Stimulated activated CD4-positive, alpha-beta T cell treated with anti-CD3 and anti-CD28 coated beads, Interleukin-4, amount 100 ng/mL, for 48 hours (primary cell): Measurements from ENCODE around the gene SIAH1.
"Not testable (repeated sequence)": the region's sequence is repeated elsewhere in the genome, so short reads cannot be mapped to it uniquely, and the experiment has no call there.

ENCODE experiments used
- DNase-seq, 2 donors: peaks; one replicate each; pipeline ENCODE4 v3.0.0-alpha.2; 2020; ENCODE audit warnings: low read depth in 2 of 2

The SIAH1 gene, protein sequence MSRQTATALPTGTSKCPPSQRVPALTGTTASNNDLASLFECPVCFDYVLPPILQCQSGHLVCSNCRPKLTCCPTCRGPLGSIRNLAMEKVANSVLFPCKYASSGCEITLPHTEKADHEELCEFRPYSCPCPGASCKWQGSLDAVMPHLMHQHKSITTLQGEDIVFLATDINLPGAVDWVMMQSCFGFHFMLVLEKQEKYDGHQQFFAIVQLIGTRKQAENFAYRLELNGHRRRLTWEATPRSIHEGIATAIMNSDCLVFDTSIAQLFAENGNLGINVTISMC

DNA sequence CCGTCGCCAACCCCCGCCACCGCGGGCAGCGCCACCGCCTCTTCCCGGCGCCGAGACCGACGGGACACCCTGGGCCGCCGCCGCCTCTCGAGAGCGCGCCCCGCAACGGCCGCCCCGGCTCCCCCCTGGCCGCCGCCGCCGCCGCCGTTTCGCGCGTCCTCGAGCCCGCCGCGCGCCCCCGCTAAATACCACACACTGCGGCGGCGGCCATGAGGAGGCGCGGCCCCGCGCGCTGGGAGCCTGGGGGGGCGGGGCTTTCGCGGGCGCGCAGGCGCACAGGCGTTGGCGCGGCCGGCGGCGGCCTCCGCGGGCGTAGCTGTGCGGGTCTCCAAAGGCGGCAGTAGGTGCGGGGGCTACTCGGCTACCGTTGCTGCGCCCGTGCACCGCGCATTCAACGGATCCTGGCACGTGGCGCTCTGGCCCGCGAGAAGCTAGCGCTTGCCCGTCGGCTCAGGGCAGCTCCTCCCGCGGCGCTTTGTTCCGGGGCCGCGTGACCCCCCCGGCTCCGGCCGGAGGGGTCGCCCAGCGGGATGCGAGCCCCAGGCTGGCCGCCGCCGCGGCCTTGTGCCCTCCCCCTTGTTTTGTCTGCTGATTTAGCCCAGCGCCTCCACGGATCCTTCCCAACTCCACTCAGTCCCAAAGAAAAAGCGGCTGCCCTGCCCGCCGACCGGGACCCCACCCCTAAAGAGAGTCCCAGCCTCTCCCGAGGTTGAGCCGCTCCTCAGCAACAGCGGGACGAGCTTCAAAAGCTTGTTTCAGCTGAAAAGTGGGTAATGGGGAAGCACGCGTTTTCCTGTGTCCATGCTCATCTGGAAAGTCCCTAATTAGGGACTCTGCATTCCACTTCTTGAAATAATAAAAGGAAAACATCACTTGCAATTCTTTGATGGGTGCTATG lies at the start of gene SIAH1:
Gene SIAH1, minus strand, starts transcription at position 161 of the 898 bp plus-strand sequence. CDS start 22,985 bp downstream, outside the sequence.
- peak; percentile 79 to 82 for DNase-seq

DNA sequence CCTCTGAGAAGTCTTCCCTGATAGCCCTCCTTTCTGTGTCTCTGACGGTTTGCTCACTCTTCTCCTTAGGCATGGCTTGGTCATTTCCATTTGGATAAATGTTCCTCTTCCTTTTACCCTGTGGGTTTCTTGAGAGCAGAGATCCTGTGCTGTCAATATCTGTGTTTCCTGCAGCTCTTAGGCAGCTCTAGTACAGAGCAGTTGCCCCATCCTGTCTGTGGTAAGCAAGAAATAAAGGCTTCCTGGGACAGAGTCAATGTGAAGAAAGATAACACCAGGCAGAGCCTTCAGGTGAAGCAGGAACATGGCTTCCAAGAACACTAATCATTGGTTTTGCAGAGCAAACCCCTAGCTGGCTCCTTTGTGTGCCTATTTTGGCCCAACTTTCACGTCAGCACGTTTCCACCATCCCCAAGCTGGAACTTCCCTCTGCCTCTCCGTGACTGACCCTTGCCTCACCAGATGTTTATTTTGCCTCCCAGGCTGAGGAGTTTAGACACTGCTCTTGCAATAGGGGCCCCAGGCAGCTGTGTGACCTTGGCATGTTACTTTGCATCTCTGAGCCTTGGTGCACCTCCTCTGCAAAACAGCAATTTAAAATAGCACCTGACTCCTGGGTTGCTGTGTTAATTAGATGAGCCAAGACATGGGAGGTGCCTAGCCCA lies 49.6 kb upstream of the SIAH1 start:
- no peak for DNase-seq

DNA sequence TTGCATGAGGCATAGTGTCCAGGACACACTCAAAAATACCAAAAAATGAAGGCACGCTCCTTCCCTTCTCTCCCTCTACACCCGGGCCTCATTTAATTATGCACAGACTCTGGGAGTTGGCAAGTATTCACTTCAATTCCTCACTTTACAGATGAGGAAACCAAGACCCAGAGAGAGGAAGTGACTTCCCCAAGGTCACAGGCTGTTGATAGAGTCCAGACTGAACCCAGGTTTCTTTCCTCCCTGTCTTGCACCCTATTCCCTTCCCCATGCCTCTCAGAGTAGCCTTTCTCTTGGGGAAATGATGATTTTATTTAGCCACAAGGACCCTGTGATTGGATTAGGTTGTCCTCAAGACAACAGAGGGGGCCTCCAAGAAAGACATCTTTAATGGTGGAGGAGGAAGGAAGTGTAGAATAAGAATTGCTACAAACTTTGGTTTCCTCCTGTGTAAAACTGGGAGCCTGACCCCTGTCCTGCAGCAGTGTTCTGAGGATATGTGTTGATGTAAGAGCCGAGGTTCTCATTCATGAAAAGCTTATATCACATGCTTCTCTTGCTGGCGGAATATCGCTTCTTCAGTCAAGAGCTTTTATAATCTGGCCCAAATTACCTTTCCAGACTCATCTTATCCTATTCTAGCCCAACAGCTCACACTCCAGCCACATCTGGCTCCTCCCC lies 48.8 kb upstream of the SIAH1 start:
- no peak for DNase-seq

DNA sequence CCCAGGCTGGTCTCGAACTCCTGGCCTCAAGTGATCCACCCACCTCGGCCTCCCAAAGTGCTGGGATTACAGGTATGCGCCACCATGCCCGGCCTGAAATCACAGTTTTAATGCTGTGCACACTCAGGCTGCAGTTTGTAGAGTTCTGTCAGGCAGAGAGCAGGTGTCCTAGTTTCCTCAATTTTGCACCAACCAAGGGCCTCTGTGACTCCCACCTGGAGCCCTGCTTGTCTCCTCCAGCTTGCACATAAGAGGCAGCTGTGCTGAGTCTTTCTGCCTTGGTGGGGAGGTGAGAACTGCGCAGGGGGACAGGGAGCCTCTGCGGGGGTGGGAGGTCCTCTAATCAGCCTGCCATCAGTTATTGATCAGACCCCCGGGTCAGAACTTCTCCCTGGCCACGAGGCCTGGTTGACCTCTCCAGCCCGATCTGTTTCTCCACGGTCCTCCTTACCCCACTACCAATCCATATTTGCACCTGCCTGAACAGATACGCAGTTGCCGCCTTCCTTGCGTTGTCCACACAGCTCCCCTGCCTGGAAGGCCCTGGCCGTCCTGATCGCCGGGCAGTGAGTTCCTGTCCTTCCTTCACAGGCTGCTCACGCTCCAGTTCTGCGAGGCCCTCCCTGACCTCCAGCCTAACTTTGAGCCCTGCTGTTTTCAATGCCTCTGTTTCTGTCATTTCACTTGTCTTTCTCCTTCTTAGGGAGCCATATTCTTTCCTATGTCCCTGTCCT lies 48.1 kb upstream of the SIAH1 start:
- no peak for DNase-seq

DNA sequence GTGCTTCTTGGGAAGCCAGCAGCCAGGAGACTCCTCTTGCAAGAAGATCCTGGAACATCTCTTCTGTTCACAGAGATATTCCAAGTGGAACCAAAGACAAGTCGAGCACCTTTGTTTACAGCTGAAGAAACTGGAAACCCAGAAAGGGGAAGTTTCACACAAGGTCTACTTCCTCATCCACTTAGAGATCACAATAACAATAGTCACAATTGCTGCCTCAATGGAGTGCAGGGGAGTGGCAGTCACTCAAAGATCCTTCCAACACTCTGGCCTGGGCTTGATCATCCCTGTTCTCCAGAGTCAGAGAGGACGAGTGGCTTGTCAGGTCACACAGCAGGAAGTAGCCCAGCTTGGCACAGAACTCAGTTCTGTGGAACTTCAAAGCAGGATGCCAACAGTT lies 46.9 kb upstream of the SIAH1 start:
- DNase-seq = no peak

DNA sequence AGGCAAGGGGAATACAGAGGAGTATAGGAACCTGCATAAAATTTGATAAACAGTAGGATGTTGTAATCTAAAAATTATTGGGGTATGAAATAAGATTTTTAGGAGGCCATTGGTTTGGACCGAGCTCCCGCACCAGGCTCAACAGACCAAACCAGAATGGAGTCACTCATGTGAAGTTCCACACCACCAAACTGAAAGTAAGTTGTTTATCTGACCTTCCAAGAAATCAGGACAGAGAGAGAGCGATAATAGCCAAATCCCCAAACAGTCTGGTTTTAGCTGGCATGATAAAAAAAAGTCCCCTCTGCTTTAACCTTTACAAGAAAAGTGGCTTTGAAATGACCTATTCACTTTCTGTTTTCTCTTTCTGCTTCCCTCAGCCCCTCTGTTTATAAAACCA lies 45.7 kb upstream of the SIAH1 start:
- DNase-seq = no peak

DNA sequence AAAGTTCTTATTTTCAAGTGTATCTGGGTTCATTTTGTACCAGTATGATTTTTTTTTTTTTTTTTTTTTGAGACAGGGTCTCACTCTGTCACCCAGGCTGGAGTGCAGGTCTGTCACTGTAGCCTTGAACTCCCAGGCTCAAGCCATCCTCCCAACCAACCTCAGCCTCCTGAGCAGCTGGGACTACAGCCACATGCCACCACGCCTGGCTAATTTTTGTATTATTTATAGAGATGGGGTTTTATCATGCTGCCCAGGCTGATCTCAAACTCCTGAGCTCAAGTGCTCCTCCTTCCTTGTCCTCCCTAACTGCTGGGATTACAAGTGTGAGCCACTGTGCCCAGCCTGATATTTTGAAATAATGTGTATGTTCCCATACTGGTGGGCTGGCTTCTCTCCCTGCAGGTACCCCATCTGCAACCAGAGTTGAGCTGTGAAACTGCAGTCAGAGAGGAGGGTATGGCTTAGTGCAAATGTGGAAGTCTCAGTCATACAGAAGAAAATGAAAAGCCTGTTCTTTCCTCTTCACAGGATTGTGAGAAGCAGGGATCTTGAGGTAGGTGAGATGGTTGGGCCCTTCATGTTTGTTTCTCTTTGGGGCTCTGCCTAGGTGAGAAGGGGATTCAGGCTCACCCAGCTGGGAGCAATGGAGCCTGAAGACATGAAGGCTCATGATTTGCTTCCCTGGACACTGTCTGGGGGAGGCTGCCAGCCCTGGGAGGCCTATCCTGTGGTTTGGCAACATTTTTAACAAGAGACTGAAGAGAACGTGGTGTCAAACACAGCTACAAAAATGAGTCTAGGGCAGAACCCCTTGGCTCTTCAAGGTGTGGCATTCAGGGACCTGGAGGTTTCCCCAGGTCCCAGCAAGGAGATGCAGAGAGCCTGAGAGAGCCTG lies 41.3 kb upstream of the SIAH1 start:
- DNase-seq = no peak

DNA sequence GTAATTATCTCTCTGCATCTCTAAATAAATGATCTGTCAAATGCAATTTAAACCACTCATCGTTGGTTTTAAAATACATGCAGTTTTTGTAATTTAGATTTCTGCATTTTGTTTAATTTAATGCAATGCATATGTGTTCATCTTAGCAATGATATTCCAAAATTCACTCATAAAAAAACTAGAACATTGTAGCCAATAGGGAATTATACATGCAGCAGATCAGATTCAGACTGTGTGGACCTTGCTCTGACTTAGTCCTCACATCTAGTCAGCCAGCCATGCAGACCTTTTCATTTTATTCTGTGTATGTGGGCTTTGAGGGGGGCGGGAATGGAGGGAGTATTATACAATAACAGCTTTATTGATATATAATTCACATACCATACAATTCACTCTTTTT lies 37.3 kb upstream of the SIAH1 start:
- DNase-seq = no peak

DNA sequence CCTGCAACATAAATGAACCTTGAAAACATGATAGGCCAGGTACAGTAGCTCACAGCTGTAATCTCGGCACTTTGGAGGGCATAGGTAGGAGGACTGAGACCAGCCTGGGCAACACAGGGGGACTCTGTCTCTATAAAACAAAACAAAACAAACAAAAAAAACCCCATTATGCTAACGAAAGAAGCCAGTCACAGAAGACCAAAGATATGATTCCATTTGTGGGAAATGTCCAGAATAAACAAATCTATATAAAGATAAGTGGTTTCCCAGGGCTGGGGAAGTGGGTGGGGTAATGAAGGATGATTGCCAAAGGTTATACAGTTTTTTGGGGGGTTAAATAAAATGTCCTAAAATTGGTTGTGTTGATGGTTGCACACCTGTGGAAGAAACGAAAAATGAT lies 36.5 kb upstream of the SIAH1 start:
- DNase-seq = no peak

DNA sequence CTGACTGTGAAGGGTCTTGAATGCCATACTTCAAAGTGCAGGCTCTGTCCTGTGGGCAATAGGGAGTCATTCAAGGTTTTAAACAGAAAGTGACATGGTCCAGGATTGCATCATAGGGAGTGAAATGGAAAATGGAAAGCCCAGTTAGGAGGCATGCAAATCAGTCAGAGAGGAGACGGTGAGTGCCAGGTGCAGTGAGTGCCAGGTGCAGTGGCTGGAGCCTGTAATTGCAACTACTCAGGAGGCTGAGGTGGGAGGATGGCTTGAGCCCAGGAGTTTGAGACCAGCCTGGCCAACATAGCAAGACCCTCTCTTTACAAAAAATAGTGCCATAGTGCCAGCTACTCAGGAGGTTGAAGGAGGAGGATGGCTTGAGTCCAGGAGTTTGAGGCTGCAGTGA lies 35.2 kb upstream of the SIAH1 start:
- no peak for DNase-seq

DNA sequence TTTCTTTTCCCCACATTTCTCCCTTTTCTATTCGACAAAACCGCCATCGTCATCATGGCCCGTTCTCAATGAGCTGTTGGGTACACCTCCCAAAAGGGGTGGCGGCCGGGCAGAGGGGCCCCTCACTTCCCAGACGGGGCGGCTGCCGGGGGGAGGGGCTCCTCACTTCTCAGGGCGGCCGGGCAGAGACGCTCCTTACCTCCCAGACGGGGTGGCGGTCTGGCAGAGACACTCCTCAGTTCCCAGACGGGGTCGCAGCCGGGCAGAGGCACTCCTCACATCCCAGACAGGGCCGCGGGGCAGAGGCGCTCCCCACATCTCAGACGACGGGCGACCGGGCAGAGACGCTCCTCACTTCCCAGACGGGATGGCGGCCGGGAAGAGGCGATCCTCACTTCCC lies 31.4 kb upstream of the SIAH1 start:
- not testable (repeated sequence) for DNase-seq

DNA sequence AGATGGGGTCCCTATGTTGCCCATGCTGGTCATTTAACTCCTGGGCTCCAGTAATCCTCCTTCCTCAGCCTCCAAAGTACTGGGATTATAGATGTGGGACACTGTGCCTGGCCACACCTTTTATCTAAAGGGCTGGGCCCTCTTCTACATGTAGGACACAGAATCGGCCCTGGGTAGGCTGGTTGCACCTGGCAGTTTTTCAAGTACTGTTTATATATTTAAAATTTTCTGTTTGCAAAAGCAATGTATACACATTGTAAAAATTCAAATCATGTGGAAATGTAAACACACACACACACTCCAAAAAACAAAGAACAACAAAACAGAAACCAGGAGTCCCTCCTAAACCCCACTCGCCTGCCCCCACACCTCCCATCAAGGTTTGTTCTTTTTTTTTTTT lies 28.1 kb upstream of the SIAH1 start:
- DNase-seq = no peak

DNA sequence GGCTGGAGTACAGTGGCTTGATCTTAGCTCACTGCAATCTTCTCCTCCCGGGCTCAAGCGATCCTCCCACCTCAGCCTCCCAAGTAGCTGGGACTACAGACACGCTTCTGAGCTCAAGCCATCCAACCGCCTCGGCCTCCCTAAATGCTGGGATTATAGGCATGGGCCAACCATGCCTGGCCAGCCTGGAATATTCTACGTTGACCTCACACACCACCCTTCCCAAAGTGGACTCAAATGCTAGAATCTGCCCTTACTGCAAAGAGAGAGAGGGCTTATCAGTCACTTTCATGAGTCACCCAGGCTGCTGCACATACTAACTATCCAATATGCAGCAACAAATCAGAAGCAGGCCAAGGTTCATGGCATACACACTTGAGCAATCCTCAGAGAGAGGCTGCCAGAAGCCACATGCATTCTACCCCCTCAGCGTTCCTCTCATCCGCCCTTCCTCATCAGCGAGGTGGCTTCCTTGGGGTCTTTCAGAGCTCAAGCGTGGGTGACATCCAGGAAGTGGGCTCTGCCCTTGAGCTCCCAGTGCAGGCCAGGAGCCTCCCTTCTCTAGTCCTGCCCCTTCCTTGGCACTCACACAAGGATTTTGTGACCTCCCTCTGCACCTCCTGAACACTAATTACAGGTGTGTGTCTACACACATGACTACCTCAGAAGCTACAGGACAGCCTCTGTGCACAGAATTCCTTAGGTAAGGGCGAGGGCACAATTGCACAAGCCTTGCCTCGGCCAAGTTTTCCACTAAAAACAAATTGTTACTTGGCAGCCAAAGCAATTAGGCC lies 24.8 kb upstream of the SIAH1 start:
- no peak for DNase-seq

DNA sequence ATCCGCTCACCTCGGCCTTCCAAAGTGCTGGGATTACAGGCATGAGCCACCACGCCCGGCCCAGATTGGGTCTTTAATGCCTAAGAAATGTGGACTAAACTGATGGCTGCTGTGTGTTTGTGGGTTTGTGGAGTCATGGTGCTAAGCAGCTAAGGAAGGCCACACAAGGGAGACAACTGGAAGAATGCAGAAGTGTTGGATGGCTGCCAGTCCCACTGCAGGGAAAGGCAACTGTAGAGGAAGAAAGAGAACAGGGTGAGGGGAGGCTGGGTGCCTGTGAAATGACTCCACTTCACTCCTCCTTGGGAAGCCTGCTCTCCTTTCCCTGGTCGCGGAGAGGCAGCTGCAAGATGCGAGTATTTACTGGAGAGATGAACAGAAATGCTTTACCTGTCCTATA lies 23.5 kb upstream of the SIAH1 start:
- DNase-seq = no peak

DNA sequence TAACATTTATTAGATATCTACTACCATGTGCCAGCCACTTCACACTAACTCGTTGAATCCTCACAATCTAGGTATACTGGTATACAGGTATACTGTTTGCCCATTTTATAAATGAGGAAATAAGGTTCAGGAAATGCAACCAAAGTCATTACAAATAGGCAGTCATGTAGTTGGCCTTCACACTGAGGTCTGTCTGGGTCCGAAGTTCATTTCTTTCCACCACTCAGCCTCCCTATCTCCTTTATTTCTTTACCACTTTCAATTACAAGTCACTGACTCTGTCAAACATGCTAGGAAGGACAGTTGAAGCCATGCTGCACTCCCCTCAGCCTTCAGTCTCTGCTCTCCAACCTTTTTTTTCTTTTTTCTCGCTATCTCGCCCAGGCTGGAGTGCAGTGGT lies 20.7 kb upstream of the SIAH1 start:
- DNase-seq = no peak

DNA sequence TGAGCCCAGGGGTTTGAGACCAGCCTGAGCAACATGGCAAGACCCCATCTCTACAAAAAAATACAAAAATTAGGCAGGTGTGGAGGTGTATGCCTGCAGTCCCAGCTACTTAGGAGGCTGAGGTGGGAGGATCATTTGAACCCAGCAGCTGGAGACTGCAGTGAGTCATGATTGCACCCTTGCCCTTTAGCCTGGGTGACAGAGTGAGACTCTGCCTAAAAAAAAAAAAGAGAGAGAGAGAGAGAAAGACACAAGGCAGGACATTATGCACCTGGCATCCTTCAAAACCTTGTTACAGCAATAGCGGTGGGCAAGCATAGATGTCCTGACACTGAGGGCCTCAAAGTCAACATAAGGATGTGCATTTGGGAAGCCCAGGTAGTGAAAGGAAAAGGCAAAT lies 19.9 kb upstream of the SIAH1 start:
- no peak for DNase-seq

DNA sequence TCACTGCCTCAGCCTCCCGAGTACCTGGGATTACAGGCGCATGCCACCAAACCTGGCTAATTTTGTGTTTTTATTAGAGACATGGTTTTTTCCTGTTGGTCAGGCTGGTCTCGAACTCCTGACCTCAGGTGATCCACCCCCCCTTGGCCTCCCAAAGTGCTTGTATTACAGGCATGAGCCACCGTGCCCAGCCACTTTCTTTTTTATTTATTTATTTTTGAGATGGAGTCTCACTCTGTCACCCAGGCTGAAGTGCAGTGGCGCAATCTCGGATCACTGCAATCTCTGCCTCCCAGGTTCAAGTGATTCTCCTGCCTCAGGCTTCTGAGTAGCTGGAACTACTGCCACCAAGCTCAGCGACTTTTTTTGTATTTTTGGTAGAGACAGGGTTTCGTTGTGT lies 17.3 kb upstream of the SIAH1 start:
- not testable (repeated sequence) for DNase-seq

DNA sequence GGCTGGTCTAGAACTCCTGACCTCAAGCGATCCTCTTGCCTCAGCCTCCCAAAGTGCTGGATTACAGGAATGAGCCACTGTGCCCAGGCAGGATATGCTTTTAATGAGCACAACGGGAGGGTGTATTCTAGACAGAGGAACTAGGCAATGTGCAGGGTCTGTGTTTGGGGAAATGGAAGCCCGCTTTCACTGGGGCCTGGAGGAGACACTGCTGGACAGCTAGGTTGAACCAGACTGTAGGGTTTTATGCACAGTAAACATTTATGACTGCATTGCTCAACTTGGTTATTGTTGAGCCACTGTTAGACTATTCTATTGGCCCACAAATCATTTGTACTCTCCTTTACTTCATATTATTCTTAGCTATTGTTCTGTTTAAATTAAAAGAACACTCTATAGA lies 10.2 kb upstream of the SIAH1 start:
- no peak for DNase-seq

DNA sequence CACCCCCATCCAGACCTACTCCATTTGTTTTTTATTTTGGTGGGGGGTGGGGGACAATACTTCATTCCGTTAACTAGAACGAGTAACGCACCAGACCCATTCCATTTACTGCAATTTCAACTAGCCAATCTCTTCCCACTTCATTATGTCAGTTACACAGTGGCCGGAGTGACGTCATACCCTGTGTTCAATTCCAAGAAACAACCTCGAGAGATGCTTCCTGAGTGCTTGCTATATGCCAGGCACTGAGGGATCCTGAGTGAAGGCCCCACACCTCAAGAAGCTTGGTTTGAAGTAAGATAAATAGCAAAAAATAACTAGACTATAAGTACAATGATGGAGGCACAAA lies 9.1 kb upstream of the SIAH1 start:
- DNase-seq = no peak
